ENCODE data around the gene TRPM7. TPM values are rescaled to one million over a fixed set of nuclear protein-coding genes. Genes with fewer than 3 reads are reported as not detected.

TRPM7 gene
- total and polyA plus RNA-seq, 9 of the 15 experiments (the other 6 are each of a cell fraction or from before 2014, with no cell fraction given), result 12.3 to 59.2 (median 31.5) TPM

DNA sequence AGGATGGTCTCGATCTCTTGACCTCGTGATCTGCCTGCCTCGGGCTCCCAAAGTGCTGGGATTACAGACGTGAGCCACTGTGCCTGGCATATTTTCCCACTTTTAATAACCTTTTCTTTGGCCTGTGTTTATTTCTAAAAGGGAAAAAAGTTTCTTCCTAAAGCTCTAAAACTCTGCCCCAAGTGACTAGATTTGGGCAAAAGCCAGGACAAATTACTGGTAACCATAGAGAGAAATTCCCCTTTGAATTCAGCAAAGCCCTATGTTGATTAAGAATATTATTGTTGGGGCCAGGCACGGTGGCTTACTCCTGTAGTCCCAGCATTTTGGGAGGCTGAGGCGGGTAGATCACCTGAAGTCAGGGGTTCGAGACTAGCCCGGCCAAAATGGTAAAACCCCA, 11.5 kb upstream of the TRPM7 start:
- BruUV-seq (replicated peaks), result no TSS peak

More for the DNA sequence above, 11.5 kb upstream of the TRPM7 start:
- Histone ChIP-seq H3K9ac (ENCODE audit: insufficient read depth in 1 of 2, low read depth in 2 of 2, low read length in 2 of 2) (no peak overlapping the region), H3K9me1 (ENCODE audit: control insufficient read depth, insufficient read depth, low read length) (no peaks in the 10 kb centered on the region), H3K36me3 (ENCODE audit: control insufficient read depth, insufficient read depth, low read length) (no peaks in the 10 kb centered on the region), H4K20me1 (replicated peaks; ENCODE audit: control insufficient read depth, insufficient read depth, low read length) (no peaks in the 10 kb centered on the region), H3K27ac (ENCODE audit: extremely low read depth, low read depth, low read length) (no peak overlapping the region), H3K4me1 (replicated peaks in 1 of 2; ENCODE audit: control insufficient read depth in 2 of 2, insufficient read depth in 2 of 2, low read length in 2 of 2) (no peaks in the 10 kb centered on the region), H3K79me2 (ENCODE audit: control insufficient read depth, insufficient read depth, low read length) (no peaks in the 10 kb centered on the region), H3K9me3 (replicated peaks; ENCODE audit: control insufficient read depth, insufficient read depth, low read depth, low read length) (no peaks in the 10 kb centered on the region; the same call in 1 of the 2 replicates), H3K27me3 (ENCODE audit: control insufficient read depth in 2 of 2, insufficient read depth in 2 of 2, low read length in 2 of 2) (no peaks in the 10 kb centered on the region), H2AFZ (ENCODE audit: low read depth, low read length) (no peak overlapping the region), H3K4me3 (no peak overlapping the region), H3K4me2 (ENCODE audit: insufficient read depth, low read length) (no peak overlapping the region)
- POLR2A ChIA-PET, result no interaction called here
- CTCF ChIA-PET (ENCODE audit: low intra/inter-chr PET ratio), result interaction anchor here (0.6 kb wide), 1 partner anchor 11 kb away, joined by 3 read pairs; no protein-coding TSS in a partner anchor
- 53% methylated on average over 8 of the region's 8 CpGs for WGBS (ENCODE audit: insufficient coverage, low coverage, missing lambda C conversion rate)
- no peak for DNase-seq (ENCODE audit: extremely low read depth in 1 of 4, low spot score in 3 of 4)
- intact Hi-C loops (cut with micrococcal nuclease) (no loop called here), in situ Hi-C loops (cut with MboI) (no loop called here)
- FAIRE-seq, result no peak
- no peak for ATAC-seq
- TF ChIP-seq ZNF778 (CRISPR knock-in tag; IDR thresholded peaks at IDR 0.05), result no peak
- no peak for TF ChIP-seq FOXK1 (CRISPR knock-in tag; IDR thresholded peaks at IDR 0.05; ENCODE audit: borderline replicate concordance)
- no peak for TF ChIP-seq CCNT2 (IDR thresholded peaks at IDR 0.05; ENCODE audit: borderline replicate concordance, extremely low read depth, insufficient read length, low read depth, low read length)
- no peak for TF ChIP-seq DMBX1 (CRISPR knock-in tag; IDR thresholded peaks at IDR 0.05; ENCODE audit: borderline replicate concordance)
- TF ChIP-seq ZBTB1 (CRISPR knock-in tag; IDR thresholded peaks at IDR 0.05; ENCODE audit: borderline replicate concordance, low read depth), result no peak
- no peak for TF ChIP-seq PYGO2 (tag; IDR thresholded peaks at IDR 0.05)
- TF ChIP-seq ZBTB17 (CRISPR knock-in tag; IDR thresholded peaks at IDR 0.05), result no peak
- no peak for TF ChIP-seq HDAC1 (IDR thresholded peaks at IDR 0.05)
- no peak for TF ChIP-seq NR0B1 (IDR thresholded peaks at IDR 0.05; ENCODE audit: partially characterized antibody)
- no peak for TF ChIP-seq PHF21A (IDR thresholded peaks at IDR 0.05; ENCODE audit: borderline replicate concordance, low read depth)
- TF ChIP-seq ZFP1 (CRISPR knock-in tag; IDR thresholded peaks at IDR 0.05), result no peak
- no peak for TF ChIP-seq NR3C1 (CRISPR knock-in tag; IDR thresholded peaks at IDR 0.05)
- no peak for TF ChIP-seq XRCC4 (IDR thresholded peaks at IDR 0.05; ENCODE audit: extremely low read depth, insufficient read depth, insufficient read length)
